ENCODE data around the gene IRF9.

Gene IRF9

GRCh38 chr14:24164518-24164991 is 3.5 kb downstream of the IRF9 start:
- ATAC-seq: no peak
- no peak for TF ChIP-seq CREB5 (CRISPR knock-in tag; IDR thresholded peaks at IDR 0.05; ENCODE audit: low read depth)
- no peak for TF ChIP-seq PPARA (CRISPR knock-in tag; IDR thresholded peaks at IDR 0.05; ENCODE audit: borderline replicate concordance)
- TF ChIP-seq ISL1 (CRISPR knock-in tag; IDR thresholded peaks at IDR 0.05): no peak
- no peak for TF ChIP-seq ZNF70 (CRISPR knock-in tag; IDR thresholded peaks at IDR 0.05)
- no peak for TF ChIP-seq BACH2 (CRISPR knock-in tag; IDR thresholded peaks at IDR 0.05; ENCODE audit: borderline replicate concordance)
- TF ChIP-seq, protein P1, sequence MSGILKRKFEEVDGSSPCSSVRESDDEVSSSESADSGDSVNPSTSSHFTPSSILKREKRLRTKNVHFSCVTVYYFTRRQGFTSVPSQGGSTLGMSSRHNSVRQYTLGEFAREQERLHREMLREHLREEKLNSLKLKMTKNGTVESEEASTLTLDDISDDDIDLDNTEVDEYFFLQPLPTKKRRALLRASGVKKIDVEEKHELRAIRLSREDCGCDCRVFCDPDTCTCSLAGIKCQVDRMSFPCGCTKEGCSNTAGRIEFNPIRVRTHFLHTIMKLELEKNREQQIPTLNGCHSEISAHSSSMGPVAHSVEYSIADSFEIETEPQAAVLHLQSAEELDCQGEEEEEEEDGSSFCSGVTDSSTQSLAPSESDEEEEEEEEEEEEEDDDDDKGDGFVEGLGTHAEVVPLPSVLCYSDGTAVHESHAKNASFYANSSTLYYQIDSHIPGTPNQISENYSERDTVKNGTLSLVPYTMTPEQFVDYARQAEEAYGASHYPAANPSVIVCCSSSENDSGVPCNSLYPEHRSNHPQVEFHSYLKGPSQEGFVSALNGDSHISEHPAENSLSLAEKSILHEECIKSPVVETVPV (CRISPR knock-in tag; IDR thresholded peaks at IDR 0.05): no peak
- TF ChIP-seq ESRRG (CRISPR knock-in tag; IDR thresholded peaks at IDR 0.05): no peak

DNA sequence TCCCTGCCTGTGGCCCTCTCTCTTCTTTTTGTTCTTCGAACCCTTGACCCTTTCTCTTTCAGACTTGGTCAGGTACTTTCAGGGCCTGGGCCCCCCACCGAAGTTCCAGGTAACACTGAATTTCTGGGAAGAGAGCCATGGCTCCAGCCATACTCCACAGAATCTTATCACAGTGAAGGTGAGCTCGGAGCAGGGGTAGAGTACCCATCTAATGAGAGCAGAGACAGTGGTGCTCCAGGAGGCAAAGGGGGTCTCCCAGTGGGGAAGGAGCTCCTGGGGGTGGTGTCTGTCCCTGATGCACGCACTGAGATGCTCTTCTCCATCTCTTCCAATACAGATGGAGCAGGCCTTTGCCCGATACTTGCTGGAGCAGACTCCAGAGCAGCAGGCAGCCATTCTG is 4.7 kb downstream of the IRF9 start:
- ATAC-seq: no peak
- TF ChIP-seq GLIS3 (CRISPR knock-in tag; IDR thresholded peaks at IDR 0.05): no peak

DNA sequence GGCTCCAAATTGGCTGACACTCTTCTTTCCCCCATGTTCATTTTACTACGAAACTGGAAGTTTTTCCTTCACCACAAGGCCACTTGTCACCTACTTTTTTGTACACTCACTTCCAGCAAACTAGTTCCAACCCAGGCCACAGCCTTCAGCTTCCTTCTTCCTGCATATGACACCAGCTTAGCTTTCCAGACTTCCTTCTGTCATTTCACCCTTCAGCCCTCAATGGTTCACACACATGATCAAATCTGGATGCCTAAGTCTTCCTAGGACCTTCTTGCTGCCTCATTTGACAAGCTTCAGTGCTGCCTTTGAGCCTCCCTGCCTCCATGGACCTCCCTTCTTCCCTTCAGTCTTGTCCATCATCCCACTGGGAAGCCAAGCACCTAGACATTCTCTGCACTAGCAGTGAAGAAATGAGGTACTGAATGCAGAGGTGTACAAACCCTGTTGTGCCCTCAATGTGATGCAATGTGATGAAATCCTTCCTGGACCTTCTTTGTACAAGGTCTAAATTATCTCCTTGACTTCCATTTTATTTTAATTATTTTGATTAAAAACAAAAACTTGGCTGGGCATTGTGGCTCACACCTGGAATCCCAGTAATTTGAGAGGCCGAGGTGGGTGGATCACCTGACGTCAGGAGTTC is 6.5 kb downstream of the IRF9 start:
- no peak for ATAC-seq
- TF ChIP-seq ZNF565 (CRISPR knock-in tag; conservative IDR thresholded peaks at IDR 0.05; ENCODE audit: low read depth) (no peak), RARB (CRISPR knock-in tag; IDR thresholded peaks at IDR 0.05) (no peak), GLIS3 (CRISPR knock-in tag; IDR thresholded peaks at IDR 0.05) (no peak), PPARA (CRISPR knock-in tag; IDR thresholded peaks at IDR 0.05; ENCODE audit: borderline replicate concordance) (no peak), TSHZ2 (CRISPR knock-in tag; IDR thresholded peaks at IDR 0.05) (no peak), ESRRG (CRISPR knock-in tag; IDR thresholded peaks at IDR 0.05) (no peak)
- TF ChIP-seq, protein P2, sequence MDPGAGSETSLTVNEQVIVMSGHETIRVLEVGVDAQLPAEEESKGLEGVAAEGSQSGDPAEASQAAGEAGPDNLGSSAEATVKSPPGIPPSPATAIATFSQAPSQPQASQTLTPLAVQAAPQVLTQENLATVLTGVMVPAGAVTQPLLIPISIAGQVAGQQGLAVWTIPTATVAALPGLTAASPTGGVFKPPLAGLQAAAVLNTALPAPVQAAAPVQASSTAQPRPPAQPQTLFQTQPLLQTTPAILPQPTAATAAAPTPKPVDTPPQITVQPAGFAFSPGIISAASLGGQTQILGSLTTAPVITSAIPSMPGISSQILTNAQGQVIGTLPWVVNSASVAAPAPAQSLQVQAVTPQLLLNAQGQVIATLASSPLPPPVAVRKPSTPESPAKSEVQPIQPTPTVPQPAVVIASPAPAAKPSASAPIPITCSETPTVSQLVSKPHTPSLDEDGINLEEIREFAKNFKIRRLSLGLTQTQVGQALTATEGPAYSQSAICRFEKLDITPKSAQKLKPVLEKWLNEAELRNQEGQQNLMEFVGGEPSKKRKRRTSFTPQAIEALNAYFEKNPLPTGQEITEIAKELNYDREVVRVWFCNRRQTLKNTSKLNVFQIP (CRISPR knock-in tag; IDR thresholded peaks at IDR 0.05; ENCODE audit: borderline replicate concordance, low read depth): no peak

GRCh38 chr14:24171422-24172260 is 10.6 kb downstream of the IRF9 start, which contains the start of gene REC8:
Gene REC8, plus strand, starts transcription at chr14:24172080. Its CDS starts 473 bp downstream, at chr14:24172553.
- peak; percentile 92 for ATAC-seq
- TF ChIP-seq ARNTL (CRISPR knock-in tag; IDR thresholded peaks at IDR 0.05; ENCODE audit: borderline replicate concordance, low read depth): no peak
- 0 out of 2 replicates have a peak, but pooled peaks have one; percentile 13 for TF ChIP-seq ZFP30 (CRISPR knock-in tag; IDR thresholded peaks at IDR 0.05)
- peak; percentile 81; the same call in 1 of the 2 replicates for TF ChIP-seq CSDC2 (CRISPR knock-in tag; IDR thresholded peaks at IDR 0.05)
- peak; percentile 66; the same call in 1 of the 2 replicates for TF ChIP-seq ESRRG (CRISPR knock-in tag; IDR thresholded peaks at IDR 0.05)
- peak; percentile 36; the same call in 1 of the 2 replicates for TF ChIP-seq ZNF565 (CRISPR knock-in tag; conservative IDR thresholded peaks at IDR 0.05; ENCODE audit: low read depth)
- no peak for TF ChIP-seq PATZ1 (CRISPR knock-in tag; IDR thresholded peaks at IDR 0.05; ENCODE audit: borderline replicate concordance)
- TF ChIP-seq TOX (CRISPR knock-in tag; IDR thresholded peaks at IDR 0.05; ENCODE audit: borderline replicate concordance): no peak
- no peak for TF ChIP-seq RARB (CRISPR knock-in tag; IDR thresholded peaks at IDR 0.05)
- TF ChIP-seq ZNF8 (CRISPR knock-in tag; IDR thresholded peaks at IDR 0.05): 0 out of 2 replicates have a peak, but pooled peaks have one; percentile 35
- no peak for TF ChIP-seq ISL1 (CRISPR knock-in tag; IDR thresholded peaks at IDR 0.05)
- peak; percentile 77; the same call in 1 of the 2 replicates for TF ChIP-seq GLIS3 (CRISPR knock-in tag; IDR thresholded peaks at IDR 0.05)
- TF ChIP-seq, protein P1 (CRISPR knock-in tag; IDR thresholded peaks at IDR 0.05): no peak
- no peak for TF ChIP-seq TSHZ2 (CRISPR knock-in tag; IDR thresholded peaks at IDR 0.05)
- no peak for TF ChIP-seq PPARA (CRISPR knock-in tag; IDR thresholded peaks at IDR 0.05; ENCODE audit: borderline replicate concordance)
- no peak for TF ChIP-seq BACH2 (CRISPR knock-in tag; IDR thresholded peaks at IDR 0.05; ENCODE audit: borderline replicate concordance)
